AG04450 (cell line): ENCODE data around the gene CADM1. TPM values are rescaled to one million over a fixed set of nuclear protein-coding genes. Genes with fewer than 3 reads are reported as not detected.

Experiments used
- CTCF ChIA-PET: fragments of 300-600, 350-600 bp; formaldehyde crosslinking; extraction: SDS; loops from one replicate; lab custom pipeline; 2022; ENCODE audit warnings: antibody characterized with exemption, inconsistent platforms; lab: Charles Lee
- POLR2A ChIA-PET: fragments of 350-600 bp; formaldehyde crosslinking; extraction: SDS; loops from one replicate; lab custom pipeline; 2021; ENCODE audit warnings: antibody characterized with exemption, inconsistent platforms; lab: Yijun Ruan, JAX
- DNase-seq: peaks from one replicate; pipeline ENCODE4 v3.0.0-alpha.2; 2011; ENCODE audit warnings: low read depth, low spot score
- H3K27ac ChIP-seq: one replicate; pipeline ENCODE4 v1.5.1; 2012; ENCODE audit warnings: low read depth, low read length, control low read depth
- H3K27me3 ChIP-seq: one replicate; pipeline ENCODE4 v1.6.0; 2012; ENCODE audit warnings: low read length; ENCODE audit not compliant: control insufficient read depth, insufficient read depth
- H3K4me3 ChIP-seq: 2 replicates; pipeline ENCODE4 v1.5.1; 2011; ENCODE audit warnings: mild to moderate bottlenecking, low read depth, low read length, control low read depth
- H3K9me3 ChIP-seq: 2 replicates; pipeline ENCODE4 v1.5.1; 2012; ENCODE audit warnings: low read length; ENCODE audit not compliant: control insufficient read depth, insufficient read depth
- polyA plus RNA-seq: library from polyadenylated mRNA; depleted of rRNA; stranded (reverse); fragments of >200 nt; gene quantifications from 2 replicates; pipeline ENCODE4 v1.2.3, GENCODE V29; 2011
- TF ChIP-seq, protein P1 (sequence below): IDR thresholded peaks from 2 replicates; pipeline ENCODE4 v1.5.1; 2011; ENCODE audit warnings: low read depth, low read length, control low read depth, inconsistent platforms

The CADM1 gene
- polyA plus RNA-seq, 1 experiment, result 70.7 TPM

DNA sequence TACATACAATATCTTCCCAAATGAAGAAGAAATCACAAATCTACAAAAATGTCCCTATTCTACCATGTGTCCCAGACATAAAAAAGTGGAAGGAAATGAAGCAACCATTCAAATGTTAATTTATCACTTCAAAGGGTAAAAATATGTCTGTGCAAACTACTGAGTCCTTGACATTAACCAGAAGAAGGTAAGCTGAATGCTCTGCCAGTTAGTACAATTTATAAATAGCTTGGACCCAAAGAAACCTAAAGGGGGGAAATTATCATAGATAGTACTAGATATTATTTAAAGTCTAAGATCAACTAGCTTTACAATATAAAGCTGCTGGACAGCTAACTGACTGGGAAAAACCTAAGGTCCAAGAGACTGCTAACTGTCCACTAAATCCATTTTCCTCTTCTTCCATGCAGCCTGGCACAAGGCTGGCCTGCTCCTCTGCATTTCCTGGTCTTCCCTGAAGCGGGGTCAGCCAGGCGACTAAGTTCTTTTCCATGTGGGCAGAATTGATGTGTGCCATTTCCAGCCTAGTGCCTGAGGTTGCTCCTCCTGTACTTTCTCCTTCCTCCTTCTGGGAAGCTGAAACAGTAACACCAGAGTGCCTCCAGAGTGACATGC lies 190.9 kb downstream of the CADM1 start:
- H3K27me3 ChIP-seq, result no peaks in the 10 kb centered on the region
- no peak for DNase-seq
- no peaks in the 10 kb centered on the region for H3K9me3 ChIP-seq
- H3K4me3 ChIP-seq, result no peak overlapping the region
- CTCF ChIA-PET, result interaction anchor here (1.8 to 2.7 kb wide), 2 partner anchors 11 to 12 kb away, joined by 6 to 15 read pairs; no protein-coding TSS in a partner anchor
- POLR2A ChIA-PET, result no interaction called here
- H3K27ac ChIP-seq, result no peak overlapping the region
- TF ChIP-seq, protein P1, sequence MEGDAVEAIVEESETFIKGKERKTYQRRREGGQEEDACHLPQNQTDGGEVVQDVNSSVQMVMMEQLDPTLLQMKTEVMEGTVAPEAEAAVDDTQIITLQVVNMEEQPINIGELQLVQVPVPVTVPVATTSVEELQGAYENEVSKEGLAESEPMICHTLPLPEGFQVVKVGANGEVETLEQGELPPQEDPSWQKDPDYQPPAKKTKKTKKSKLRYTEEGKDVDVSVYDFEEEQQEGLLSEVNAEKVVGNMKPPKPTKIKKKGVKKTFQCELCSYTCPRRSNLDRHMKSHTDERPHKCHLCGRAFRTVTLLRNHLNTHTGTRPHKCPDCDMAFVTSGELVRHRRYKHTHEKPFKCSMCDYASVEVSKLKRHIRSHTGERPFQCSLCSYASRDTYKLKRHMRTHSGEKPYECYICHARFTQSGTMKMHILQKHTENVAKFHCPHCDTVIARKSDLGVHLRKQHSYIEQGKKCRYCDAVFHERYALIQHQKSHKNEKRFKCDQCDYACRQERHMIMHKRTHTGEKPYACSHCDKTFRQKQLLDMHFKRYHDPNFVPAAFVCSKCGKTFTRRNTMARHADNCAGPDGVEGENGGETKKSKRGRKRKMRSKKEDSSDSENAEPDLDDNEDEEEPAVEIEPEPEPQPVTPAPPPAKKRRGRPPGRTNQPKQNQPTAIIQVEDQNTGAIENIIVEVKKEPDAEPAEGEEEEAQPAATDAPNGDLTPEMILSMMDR, result no peak

DNA sequence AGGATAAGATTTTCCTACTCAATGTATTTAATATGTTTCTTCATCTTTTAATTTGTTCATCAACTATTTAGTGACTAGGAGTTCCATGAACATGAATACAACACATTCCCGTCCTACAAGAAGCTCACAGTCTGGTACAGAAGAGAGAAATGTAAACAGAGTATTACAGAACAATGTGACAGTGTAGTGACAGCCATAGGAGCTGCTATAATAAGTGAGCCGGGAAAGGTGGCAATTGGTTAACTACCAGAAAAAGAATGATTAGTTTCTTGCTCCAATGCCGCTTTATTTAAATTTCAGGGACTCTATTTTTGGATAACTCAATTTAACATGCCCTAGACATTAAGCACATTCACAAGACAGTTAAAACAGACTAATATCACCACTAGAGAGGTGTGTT lies 192.3 kb downstream of the CADM1 start:
- no peak for DNase-seq

DNA sequence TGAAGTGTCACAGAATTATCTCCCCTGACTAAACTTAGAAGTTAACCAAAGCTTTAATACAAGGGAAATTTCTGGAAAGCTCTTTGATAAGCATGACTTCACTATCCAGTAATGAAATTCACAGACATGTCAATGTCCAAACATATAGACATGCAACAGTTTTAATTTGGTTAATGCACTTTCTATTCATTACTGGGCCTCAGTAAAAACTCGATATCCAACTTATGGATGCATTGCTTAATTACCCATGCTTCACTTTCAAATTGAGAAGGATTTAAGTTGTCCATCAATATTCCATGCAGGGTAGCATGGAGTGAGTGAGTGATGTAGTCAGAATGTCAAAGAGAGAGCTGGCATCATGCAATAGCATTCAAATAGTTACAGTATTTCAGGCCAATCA lies 197.5 kb downstream of the CADM1 start:
- DNase-seq, result no peak
- TF ChIP-seq, protein P1, result no peak

More for the DNA sequence above, 192.3 kb downstream of the CADM1 start:
- Histone ChIP-seq H3K9me3 (no peaks in the 10 kb centered on the region), H3K27me3 (no peaks in the 10 kb centered on the region), H3K27ac (no peak overlapping the region), H3K4me3 (no peak overlapping the region)
- CTCF ChIA-PET, result interaction anchor here (0.7 to 2.7 kb wide), 3 partner anchors 13 to 192 kb away, joined by 3 to 15 read pairs (median 4); partner anchors contain the start of gene CADM1
- POLR2A ChIA-PET, result no interaction called here
- TF ChIP-seq, protein P1, result no peak

DNA sequence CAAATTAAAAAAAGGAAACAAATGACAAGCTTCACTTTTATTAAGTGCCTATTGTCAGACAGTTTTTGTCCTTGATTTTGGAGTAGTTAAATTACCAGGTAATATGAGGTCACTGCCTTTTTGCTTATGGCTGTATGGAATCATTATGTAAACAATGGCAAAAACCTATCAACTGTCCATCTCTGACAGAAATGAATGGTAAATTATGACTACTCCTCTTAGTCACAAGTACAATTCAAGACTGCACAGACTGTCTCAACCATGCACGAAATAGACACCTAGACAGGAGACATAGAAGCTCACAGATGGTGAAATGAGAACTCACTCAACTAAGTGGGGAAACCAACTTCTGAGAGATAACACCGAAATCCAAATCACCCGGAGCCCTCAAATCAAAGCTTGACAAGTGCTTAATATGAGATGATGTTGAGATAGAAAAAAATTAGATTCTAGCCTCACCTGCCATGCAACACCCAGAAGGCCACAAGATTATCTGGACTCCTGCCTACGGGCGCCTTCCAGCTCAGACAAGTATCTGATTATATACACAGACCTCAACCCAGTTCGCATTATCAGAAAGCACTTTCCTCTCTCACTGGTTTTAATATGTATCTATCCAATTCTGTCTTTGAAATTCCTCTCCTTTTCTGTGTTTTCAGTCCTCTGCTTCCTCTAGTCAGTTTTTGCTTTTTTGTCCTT lies 199.3 kb downstream of the CADM1 start:
- DNase-seq, result no peak
- H3K4me3 ChIP-seq, result no peak overlapping the region

More for the DNA sequence above, 197.5 kb downstream of the CADM1 start:
- H3K9me3 ChIP-seq, result no peaks in the 10 kb centered on the region
- ChIA-PET CTCF (interaction anchor here (2.9 kb wide), 1 partner anchor 18 kb away, joined by 11 read pairs; no protein-coding TSS in a partner anchor), POLR2A (no interaction called here)
- no peaks in the 10 kb centered on the region for H3K27me3 ChIP-seq
- no peak overlapping the region for H3K27ac ChIP-seq
- no peak overlapping the region for H3K4me3 ChIP-seq

More for the DNA sequence above, 199.3 kb downstream of the CADM1 start:
- Histone ChIP-seq H3K27ac (no peak overlapping the region), H3K27me3 (no peaks in the 10 kb centered on the region), H3K9me3 (no peaks in the 10 kb centered on the region)
- CTCF ChIA-PET, result interaction anchor here (0.9 to 2.9 kb wide), 5 partner anchors 13 to 199 kb away, joined by 3 to 11 read pairs (median 3); partner anchors contain the start of gene CADM1
- POLR2A ChIA-PET, result no interaction called here
- TF ChIP-seq, protein P1, result no peak
